Measurements from ENCODE around the gene EFNA5.

The EFNA5 gene

DNA sequence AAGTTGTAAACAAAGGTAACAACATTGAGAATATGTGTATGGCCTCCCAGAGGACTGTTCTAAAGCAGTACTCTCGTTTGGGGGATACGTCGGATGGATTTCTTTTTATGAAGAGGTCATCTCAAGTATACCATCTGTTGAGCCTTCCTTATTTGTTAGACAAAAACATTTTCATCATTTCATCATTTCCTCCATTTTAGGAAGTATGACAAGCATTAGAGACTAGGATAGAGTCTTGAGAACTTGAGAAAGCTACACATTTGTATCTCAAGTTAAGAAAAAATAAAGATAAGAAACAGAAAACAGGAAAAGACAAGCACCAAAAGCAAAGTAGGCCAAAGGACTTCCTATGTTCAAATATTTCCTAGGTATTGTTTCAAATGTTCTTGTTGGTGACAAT, 307.0 kb downstream of the EFNA5 start:
- Histone ChIP-seq H3K4me3 (replicated peaks; ENCODE audit: low read depth, low read length) (no peak overlapping the region), H3K36me3 (ENCODE audit: control insufficient read depth, insufficient read depth, low read length) (no peaks in the 10 kb centered on the region), H3K27me3 (replicated peaks; ENCODE audit: control insufficient read depth, insufficient read depth, low read length) (no peaks in the 10 kb centered on the region)
- DNase-seq (ENCODE audit: extremely low read depth, insufficient read length) = no peak
- TF ChIP-seq CTCF (IDR thresholded peaks at IDR 0.05; ENCODE audit: insufficient read depth, low read length, poor library complexity, severe bottlenecking) = no peak

DNA sequence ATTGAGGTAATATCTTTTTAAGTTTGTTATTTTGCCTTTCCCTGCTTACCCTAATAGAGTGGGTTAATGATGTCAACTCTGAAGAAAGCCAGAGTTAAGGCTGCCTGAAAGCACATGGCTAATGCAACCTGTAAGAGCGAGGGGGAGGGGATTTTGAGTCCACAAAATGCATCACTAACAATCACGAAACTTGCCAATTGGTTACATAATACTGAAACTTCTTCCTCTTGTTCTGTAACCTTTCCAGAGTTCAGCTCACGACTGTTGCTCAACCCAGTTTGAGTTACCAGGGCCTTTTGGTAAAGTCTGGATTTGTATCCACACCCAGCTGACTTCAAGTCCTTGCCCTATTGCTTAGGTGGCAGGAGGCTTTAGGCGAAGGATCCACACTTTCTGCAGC, 308.8 kb downstream of the EFNA5 start:
- Histone ChIP-seq H3K27me3 (replicated peaks; ENCODE audit: control insufficient read depth, insufficient read depth, low read length) (no peaks in the 10 kb centered on the region), H3K36me3 (ENCODE audit: control insufficient read depth, insufficient read depth, low read length) (no peaks in the 10 kb centered on the region), H3K4me3 (replicated peaks; ENCODE audit: low read depth, low read length) (no peak overlapping the region)
- TF ChIP-seq CTCF (IDR thresholded peaks at IDR 0.05; ENCODE audit: insufficient read depth, low read length, poor library complexity, severe bottlenecking) = no peak
- DNase-seq (ENCODE audit: extremely low read depth, insufficient read length) = no peak

GRCh38 chr5:107359916-107360234, 310.9 kb downstream of the EFNA5 start:
- no peak overlapping the region for H3K4me3 ChIP-seq (replicated peaks; ENCODE audit: low read depth, low read length)
- peak; percentile 6 for TF ChIP-seq CTCF (IDR thresholded peaks at IDR 0.05; ENCODE audit: insufficient read depth, low read length, poor library complexity, severe bottlenecking)
- no peak for DNase-seq (ENCODE audit: extremely low read depth, insufficient read length)
- H3K27me3 ChIP-seq (replicated peaks; ENCODE audit: control insufficient read depth, insufficient read depth, low read length) = no peaks in the 10 kb centered on the region
- H3K36me3 ChIP-seq (ENCODE audit: control insufficient read depth, insufficient read depth, low read length) = no peaks in the 10 kb centered on the region

DNA sequence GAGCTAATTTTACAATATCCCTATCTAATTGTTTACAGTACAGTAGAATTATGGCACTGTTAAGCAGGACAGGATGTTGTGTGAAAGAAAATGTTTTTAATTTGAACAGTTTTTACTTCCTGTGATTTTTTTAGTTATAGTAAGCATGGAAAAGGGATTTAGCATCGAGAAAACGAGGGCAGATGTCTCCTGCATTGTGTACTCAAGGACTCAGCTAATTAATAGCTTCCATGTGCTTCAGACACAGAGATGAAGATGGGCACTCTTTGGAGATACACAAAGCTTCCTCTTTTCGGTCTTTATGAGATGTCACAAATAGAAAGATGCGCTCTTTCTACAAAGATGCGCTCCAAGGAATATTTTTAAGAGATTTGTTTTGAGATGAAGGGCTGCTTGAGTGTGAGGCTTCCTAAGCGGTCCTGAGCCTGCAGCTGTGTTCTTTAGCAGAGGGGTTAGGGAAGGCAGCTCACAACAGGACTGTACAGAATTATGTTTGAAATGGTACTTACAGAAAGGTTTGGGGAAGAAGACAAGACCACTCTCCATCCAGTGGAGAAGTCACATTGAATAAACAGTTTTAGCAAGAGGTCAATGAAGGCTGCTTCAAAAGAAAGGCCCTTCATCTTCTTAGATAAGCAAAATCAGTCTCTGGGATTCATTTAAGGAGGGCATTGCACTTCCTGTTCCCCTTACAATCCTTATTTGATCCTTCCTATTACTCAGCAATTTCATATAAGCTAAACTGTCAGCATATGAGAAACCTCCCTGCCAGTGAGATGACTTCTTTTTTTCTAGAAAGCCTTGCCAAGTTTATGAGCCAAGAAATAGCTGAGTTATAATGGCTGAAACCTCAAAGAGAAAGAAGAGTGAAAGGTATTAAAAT, 311.5 kb downstream of the EFNA5 start:
- DNase-seq (ENCODE audit: extremely low read depth, insufficient read length) = no peak
- no peak for TF ChIP-seq CTCF (IDR thresholded peaks at IDR 0.05; ENCODE audit: insufficient read depth, low read length, poor library complexity, severe bottlenecking)
- Histone ChIP-seq H3K4me3 (replicated peaks; ENCODE audit: low read depth, low read length) (no peak overlapping the region), H3K27me3 (replicated peaks; ENCODE audit: control insufficient read depth, insufficient read depth, low read length) (no peaks in the 10 kb centered on the region), H3K36me3 (ENCODE audit: control insufficient read depth, insufficient read depth, low read length) (no peaks in the 10 kb centered on the region)

- Histone ChIP-seq H3K36me3 (ENCODE audit: control insufficient read depth, insufficient read depth, low read length) (no peaks in the 10 kb centered on the region), H3K27me3 (replicated peaks; ENCODE audit: control insufficient read depth, insufficient read depth, low read length) (no peaks in the 10 kb centered on the region), H3K4me3 (replicated peaks; ENCODE audit: low read depth, low read length) (no peak overlapping the region)
- TF ChIP-seq CTCF (IDR thresholded peaks at IDR 0.05; ENCODE audit: insufficient read depth, low read length, poor library complexity, severe bottlenecking) = no peak
- DNase-seq (ENCODE audit: extremely low read depth, insufficient read length) = no peak
These were observed 313.8 kb downstream of the EFNA5 start for GRCh38 chr5:107356891-107357290.

Measured in GM06990 (cell line).